Germinal center (tissue), 1 donor: ENCODE measurements around the gene RNF133.

Experiments used
- DNase-seq: peaks from one replicate; pipeline ENCODE4 v3.0.0; 2012; ENCODE audit warnings: mixed read lengths, low spot score

The RNF133 gene

GRCh38 chr7:122699017-122699416, at the start of gene RNF133:
TSS of gene RNF133 (minus strand) at chr7:122699117. CDS start at chr7:122698918, 199 bp downstream.
- no peak for DNase-seq

- no peak for DNase-seq
Measured at GRCh38 chr7:122748195-122748594, 49.3 kb upstream of the RNF133 start.

GRCh38 chr7:122746948-122747347, 48.0 kb upstream of the RNF133 start:
- DNase-seq, result no peak

GRCh38 chr7:122743211-122743610, 44.3 kb upstream of the RNF133 start:
- no peak for DNase-seq

GRCh38 chr7:122738947-122739346, 40.0 kb upstream of the RNF133 start:
- DNase-seq, result no peak

GRCh38 chr7:122736183-122736582, 37.3 kb upstream of the RNF133 start:
- no peak for DNase-seq

GRCh38 chr7:122727759-122728158, 28.8 kb upstream of the RNF133 start:
- no peak for DNase-seq

- no peak for DNase-seq
Measured at GRCh38 chr7:122727354-122727753, 28.4 kb upstream of the RNF133 start.

- no peak for DNase-seq
Measured at GRCh38 chr7:122726881-122727280, 28.0 kb upstream of the RNF133 start.

GRCh38 chr7:122724366-122724765, 25.4 kb upstream of the RNF133 start:
- no peak for DNase-seq

- DNase-seq, result no peak
Measured at GRCh38 chr7:122719010-122719578, 20.2 kb upstream of the RNF133 start.

- DNase-seq, result no peak
Measured at GRCh38 chr7:122717356-122718089, 18.6 kb upstream of the RNF133 start.

GRCh38 chr7:122715183-122715582, 16.3 kb upstream of the RNF133 start:
- no peak for DNase-seq

GRCh38 chr7:122710916-122711315, 12.0 kb upstream of the RNF133 start:
- no peak for DNase-seq

GRCh38 chr7:122709930-122710646, 11.2 kb upstream of the RNF133 start:
- DNase-seq, result no peak

GRCh38 chr7:122706836-122707235, 7.9 kb upstream of the RNF133 start:
- no peak for DNase-seq

- no peak for DNase-seq
Measured at GRCh38 chr7:122702872-122703510, 4.1 kb upstream of the RNF133 start, which contains the start of gene RNF148. TSS of gene RNF148 (minus strand) at chr7:122702922. CDS start at chr7:122702750, 172 bp downstream.

- no peak for DNase-seq
Measured at GRCh38 chr7:122695816-122696215, 3.1 kb downstream of the RNF133 start.

- no peak for DNase-seq
Measured at GRCh38 chr7:122694697-122695096, 4.2 kb downstream of the RNF133 start.

GRCh38 chr7:122692769-122693309, 6.1 kb downstream of the RNF133 start:
- no peak for DNase-seq

GRCh38 chr7:122691569-122692235, 7.2 kb downstream of the RNF133 start:
- DNase-seq, result no peak
